Activated CD8-positive, alpha-beta memory T cell treated with anti-CD3 and anti-CD28 coated beads, Interleukin-2, amount 50 U/mL, for 1 hour (primary cell): Measurements from ENCODE around the gene GABBR2.

ENCODE experiments used
- DNase-seq: peaks from one replicate; pipeline ENCODE4 v3.0.0-alpha.2; 2020; ENCODE audit errors: extremely low read depth

GABBR2 gene

GRCh38 chr9:98342820-98343210 lies 365.9 kb downstream of the GABBR2 start:
- DNase-seq: no peak

DNA sequence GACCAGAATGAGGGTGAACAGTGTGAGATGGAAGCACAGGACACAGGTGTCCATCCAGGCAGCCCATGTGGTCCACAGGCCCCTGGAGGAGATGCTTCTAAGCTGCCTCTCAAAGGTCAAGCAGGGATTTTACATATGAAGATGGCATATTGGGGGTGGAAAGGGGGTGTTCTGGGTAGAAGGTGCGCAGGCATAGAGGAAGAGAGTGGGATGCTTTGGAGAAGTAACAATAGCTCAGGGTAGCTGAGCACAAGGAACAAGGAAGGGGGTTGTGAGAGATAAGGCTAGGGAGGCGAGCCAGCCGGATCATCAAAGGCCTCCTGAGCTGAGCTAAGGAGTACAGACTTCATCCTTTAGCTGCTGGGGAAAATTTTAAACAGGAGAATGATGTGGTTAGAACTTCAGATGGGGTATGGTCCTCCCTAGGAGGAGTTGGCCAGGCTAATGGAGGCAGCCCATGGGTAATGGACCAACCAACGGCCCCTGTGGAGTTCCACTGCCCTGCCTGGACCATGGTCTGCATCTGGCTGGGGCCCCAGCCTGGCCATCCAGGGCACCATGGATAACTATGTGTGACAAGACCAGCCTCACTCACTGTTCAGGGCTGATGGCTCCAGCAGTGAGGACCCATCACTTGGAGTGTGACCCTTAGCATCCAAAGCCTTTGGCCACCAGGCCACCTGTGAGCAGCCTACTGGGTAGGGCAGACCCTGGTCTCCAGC lies 366.5 kb downstream of the GABBR2 start:
- no peak for DNase-seq

DNA sequence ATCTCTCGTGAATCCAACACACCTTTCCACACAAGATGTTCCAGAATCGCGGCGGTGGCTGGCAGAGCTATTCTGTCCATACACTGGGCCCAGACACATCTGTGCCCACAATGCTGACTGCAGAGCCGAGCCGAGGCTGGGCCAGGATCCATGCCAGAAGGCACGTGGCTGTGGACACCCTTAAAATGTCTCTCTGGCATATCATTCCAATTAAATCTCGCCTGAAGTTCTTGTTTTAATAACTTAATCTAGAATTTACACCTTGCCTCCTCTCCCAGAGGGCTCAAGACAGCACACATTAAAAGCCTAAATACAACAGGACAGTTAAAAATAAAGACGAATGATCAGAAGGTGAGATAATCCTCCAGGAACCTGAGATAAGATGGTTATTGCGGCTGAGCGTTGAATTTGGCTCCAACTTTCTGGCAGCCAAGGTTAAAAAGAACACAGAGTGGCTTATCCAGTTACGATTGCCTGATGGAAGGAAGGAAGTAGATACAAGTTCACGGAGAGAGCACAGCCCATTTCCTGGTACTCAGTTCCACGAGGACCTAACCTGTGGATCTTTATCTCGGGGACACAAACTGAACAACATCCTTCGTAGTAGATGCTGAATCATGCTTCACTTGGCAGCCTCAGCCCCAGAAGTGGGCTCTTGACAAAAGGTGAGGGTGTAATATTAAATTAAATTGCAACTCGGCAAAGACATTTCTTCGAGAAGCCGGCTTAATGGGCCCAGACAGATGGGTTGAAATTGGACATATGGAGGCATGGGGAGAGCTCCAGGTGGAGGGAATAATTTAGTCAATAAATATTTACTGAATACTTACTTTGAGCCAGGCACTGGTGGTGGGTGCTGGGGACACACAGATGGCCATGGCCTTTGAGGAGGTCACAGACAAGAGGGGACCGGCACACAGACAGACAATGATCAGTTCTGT lies 367.3 kb downstream of the GABBR2 start:
- DNase-seq: no peak

GRCh38 chr9:98339987-98340800 lies 368.5 kb downstream of the GABBR2 start:
- DNase-seq: no peak

DNA sequence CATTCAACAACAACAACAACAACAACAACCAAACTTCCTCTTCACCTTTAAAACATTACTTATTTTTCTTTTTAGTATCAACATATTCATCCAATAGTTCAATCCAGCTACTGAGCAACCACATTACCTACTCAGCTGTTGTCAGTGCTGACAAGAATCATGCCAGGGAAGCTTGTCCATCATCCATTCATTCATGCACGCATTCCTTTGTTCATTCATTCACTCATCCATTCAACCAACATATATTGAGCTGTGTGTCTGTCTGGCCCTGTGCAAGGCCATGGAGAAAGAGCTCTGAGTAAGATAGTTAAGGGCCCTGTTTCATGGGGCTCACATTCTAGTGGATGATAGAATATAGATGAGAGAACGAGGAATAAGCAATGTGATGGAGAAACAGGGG lies 373.1 kb downstream of the GABBR2 start:
- DNase-seq: no peak

- DNase-seq: no peak
Observed at GRCh38 chr9:98334796-98335195, 373.9 kb downstream of the GABBR2 start.

DNA sequence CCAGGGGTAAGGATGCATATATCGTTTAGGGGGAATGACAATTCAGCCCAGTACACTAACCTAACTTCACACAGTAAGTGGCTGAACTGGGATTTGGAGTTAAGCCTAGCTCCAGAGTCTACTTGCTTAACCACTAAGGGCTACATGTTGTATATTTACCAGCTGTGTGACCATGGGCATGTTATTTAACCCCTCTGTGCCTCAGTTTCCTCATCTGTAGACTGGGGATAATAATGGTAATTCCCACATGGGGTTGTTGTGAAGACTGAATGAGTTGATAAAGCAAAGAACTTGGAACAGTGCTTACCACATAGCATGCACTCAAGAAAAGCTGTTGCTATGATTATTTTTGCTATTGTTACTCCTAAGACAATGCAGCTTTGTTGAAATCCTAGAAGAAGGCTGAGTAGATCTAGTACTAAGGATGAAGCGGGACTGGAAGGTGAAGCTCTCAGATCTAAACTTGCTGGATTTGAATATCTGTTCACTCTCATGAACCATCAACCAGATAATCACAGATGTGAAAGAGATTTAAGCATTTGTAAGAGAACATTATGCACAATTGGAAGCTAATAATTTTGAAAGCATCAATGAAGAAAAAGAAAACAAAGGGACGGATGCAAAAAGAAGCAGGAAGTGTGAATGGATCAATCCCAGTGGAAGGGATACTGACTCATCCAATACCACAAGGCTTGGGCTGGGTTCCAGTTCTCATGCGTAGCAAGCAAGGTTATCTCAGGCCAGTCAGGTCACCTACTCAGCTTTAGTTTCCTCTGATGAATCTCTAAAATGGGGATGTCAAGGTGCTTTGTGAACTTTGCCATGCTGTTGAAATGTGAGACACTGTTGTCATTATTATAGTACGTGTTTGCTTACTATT lies 374.8 kb downstream of the GABBR2 start:
- no peak for DNase-seq

GRCh38 chr9:98332405-98332831 lies 376.3 kb downstream of the GABBR2 start:
- DNase-seq: no peak

- DNase-seq: no peak
Observed at GRCh38 chr9:98331536-98332259, 377.0 kb downstream of the GABBR2 start.

DNA sequence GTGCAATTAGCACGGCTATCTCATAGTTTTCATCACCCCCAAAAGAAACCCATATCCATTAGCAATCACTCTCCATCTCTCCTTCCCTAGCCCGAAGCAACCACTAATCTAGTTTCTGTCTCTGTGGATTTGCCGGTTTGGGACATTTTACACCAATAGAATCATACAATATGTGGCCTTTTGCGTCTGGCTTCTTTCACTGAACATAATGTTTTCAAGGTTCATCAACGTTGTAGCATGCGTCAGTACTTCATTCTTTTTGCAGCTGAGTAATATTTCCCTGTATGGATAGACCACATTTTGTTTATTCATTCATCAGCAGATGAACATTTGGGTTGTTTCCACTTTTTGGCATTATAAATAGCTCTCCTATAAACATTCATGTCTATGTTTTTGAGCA lies 377.9 kb downstream of the GABBR2 start:
- DNase-seq: no peak

DNA sequence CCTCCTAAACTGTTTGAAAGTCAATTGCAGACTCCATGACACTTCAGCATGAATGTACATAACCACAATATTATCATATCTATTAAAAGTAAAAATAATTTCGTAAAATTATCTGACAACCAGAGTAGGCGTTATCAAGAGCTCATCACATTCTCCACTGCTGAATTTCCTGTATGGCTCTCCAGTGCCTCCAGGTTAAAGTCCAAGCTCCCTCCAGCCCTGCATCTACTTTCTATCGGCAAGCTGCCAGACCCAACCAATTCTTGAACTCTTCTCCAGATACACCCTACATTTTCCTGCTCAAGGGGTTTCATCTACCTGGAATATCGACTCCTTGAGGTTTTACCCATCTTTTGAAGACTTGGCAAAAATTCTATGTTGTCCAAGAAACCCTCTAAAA lies 378.8 kb downstream of the GABBR2 start:
- no peak for DNase-seq

DNA sequence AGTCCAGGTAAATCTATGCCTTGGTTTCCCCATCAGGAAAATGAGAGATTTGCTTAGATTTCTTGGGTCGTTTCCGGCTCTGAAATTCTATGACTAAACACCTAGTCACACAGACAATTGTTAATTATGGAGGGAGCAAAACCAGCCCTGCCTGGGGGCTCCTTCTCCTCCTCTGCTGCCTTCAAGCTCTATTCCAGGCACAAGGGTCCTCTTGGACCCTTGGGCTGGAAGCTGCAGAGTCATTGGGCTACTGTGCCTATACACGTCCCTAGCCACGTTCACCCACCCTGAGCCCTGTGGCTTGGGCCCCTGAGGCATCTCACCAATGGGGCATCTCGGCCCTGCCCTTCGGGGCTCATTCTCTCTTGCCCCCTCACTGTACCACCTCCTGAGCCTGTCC lies 379.5 kb downstream of the GABBR2 start:
- no peak for DNase-seq

GRCh38 chr9:98328770-98329169 lies 380.0 kb downstream of the GABBR2 start:
- no peak for DNase-seq

GRCh38 chr9:98328141-98328540 lies 380.6 kb downstream of the GABBR2 start:
- DNase-seq: no peak

- DNase-seq: no peak
Observed at GRCh38 chr9:98327249-98327561, 381.5 kb downstream of the GABBR2 start.

DNA sequence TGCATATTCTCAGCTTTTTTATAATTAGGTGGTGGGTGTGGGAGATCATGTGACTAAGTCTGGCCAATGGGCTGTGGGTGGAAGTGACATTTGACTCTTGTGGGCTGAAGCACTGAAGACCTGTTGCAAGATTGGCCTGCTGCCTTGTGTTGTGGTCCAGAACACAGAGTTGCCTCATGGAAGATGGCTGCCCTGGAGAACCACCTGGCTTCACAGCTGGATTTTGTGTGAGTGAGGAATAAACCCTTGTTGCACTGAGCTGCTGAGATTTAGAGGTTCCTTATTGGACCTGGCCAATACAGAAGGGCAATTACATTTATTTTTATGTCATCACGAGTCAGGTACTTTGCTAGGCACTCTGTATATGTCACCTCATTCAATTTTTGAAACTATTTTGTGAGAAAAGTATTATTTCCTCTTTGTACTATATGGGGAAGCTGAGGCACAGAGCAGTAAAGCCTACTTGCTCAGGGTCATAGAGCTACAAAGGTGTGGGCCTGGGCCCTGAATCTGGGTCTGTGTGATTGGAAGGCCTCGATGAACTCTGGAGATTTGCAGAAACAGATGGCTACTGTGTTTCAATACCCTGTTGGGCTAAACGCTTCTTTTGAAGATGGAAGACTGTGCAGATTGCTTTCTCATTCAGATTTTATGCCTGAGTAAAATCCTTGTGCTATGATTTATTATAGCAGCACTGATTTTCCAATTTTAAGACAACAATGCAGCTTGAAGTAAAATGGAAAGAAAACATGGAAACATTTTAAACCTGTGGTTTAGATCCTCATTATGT lies 382.1 kb downstream of the GABBR2 start:
- DNase-seq: no peak

DNA sequence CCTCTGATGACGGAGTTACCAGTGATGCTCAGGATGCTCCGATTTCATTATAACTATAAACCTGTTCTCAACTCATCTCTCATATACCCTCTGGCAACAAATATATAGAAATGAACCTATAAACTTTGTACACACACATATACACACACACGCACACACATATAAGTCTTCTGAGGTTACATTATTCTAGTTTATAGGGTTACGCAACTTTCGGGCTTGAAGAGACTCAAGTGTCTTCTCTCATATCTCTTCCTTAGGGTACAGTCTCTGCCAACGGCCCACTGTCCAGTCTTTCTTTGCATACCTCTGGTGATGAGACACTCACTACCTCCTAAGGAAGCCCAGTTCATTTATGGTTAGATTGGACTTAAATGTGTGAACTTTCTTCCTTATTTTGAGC lies 383.9 kb downstream of the GABBR2 start:
- no peak for DNase-seq

GRCh38 chr9:98323831-98324135 lies 385.0 kb downstream of the GABBR2 start:
- no peak for DNase-seq

DNA sequence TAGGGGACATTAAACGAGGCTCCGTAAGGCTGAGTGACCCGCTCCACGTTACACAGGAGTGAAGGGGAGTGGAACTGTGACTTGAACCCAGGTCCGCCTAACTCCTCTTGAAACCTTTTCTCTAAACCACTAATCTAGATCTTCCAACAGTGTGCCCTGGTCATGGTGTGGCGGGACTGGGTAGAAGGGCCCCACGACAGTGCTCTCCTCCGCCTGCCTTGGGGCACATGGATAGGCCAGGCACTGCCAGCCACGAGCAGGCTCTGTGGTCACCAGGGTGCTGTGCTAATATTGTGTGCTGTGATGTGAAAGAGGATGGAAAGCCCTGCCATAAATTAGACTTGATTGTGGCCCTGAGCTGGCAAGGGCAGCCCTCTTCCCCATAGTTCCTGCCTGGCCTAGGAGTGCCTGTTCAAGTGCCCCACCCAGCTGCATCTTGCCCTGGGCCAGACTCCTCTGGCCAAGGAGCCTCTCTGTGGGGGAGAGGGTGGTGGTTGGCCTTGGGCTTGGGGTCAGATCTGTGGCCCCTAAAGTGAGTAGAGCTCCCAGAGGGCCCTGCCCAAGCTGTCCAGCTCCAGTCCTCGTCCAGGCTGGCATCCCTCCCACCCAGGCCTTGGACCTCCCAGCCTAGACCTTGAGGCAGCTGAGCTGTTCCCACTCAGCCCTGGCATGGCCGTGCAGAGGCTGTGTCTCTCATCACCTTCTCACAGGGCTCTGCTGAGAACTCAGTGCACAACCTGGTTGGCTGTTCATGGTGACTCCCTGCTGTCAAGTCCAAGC lies 385.5 kb downstream of the GABBR2 start:
- no peak for DNase-seq
